ENCODE data around the gene DAAM2.

DAAM2 gene

DNA sequence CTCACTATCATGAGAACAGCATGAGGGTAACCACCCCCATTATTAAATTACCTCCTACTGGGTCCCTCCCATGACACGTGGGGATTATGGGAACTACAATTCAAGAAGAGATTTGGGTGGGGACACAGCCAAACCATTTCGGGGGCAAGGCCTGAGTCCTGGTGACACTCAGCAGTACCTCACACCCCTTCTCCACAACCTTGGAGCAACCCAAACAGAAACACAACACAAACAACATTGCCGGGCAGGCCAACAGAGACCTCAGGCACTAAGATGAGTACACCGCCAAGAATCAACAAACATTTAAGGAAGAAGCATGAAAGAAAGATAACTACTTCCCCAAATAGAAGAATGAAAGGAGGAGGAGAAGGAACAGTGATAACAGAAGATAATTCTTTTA is 125.2 kb downstream of the DAAM2 start:
- H3K4me3 Mint-ChIP-seq: no peak overlapping the region
- H3K9me3 Mint-ChIP-seq: no peaks in the 10 kb centered on the region
- H3K27ac Mint-ChIP-seq: no peak overlapping the region
- no peaks in the 10 kb centered on the region for H3K36me3 Mint-ChIP-seq (ENCODE audit: low read depth)
- no peaks in the 10 kb centered on the region for H3K4me1 Mint-ChIP-seq (ENCODE audit: low read depth)
- DNase-seq: no peak
- no peaks in the 10 kb centered on the region for H3K27me3 Mint-ChIP-seq

DNA sequence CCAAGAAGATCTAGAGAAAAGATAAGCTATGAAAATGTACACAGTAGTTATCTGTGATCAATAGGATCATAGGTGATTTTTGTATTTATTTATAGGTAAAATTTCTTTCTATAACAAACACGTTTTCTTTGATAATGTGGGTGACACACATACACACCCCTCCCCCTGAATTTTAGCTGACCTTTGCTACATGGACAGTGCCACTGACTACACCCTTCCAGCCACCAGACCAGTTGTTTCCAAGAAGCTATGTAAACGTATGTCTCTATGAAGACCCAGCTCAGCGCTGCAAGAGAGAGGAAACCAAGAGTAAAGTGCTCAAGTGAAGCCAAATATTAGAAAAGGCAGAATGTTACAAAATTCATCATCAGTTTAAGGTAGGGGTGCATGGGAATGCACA is 125.8 kb downstream of the DAAM2 start:
- DNase-seq: no peak
- no peak overlapping the region for H3K27ac Mint-ChIP-seq
- no peaks in the 10 kb centered on the region for H3K36me3 Mint-ChIP-seq (ENCODE audit: low read depth)
- no peaks in the 10 kb centered on the region for H3K9me3 Mint-ChIP-seq
- H3K4me3 Mint-ChIP-seq: no peak overlapping the region
- H3K4me1 Mint-ChIP-seq (ENCODE audit: low read depth): peaks cover 4% of the 10 kb centered on the region
- no peaks in the 10 kb centered on the region for H3K27me3 Mint-ChIP-seq

DNA sequence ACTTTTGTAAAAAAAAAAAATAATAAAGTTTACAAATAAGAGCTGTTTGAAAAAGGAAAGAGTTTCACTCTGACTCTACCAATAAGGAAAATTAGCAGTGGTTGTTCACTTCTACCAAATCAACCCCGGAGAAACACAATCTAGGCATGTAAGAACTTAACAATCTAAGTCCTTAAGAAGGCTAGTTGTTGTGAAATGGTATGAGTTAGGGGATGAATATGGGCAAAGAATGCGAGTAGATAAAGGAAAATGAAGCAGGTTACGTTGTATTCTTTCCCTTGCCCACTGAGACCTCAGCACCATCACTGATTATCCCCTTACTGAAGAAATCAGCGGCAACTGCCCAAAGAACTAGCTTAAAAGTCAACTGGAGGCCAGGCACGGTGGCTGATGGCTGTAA is 126.7 kb downstream of the DAAM2 start:
- Mint-ChIP-seq H3K27ac (no peak overlapping the region), H3K9me3 (no peaks in the 10 kb centered on the region), H3K4me1 (ENCODE audit: low read depth) (peaks cover 4% of the 10 kb centered on the region), H3K36me3 (ENCODE audit: low read depth) (no peaks in the 10 kb centered on the region), H3K27me3 (no peaks in the 10 kb centered on the region), H3K4me3 (no peak overlapping the region)
- no peak for DNase-seq

DNA sequence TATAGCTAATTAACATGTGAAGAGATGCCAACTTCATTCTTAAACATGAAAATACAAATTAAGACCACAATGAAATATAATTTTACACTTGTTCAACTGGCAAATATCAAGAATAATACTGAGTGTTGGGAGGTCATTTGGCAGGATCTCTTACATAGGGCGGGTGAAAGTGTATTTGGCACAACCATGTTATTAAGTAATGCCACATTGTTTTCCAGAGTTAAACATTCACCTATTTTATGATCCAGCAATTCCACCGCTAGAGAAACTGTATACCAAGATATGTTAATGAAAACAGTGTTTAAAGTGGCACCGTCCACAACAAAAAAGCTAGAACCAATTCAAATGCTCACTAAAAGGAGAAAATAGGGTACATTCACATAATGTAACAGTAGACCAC is 128.0 kb downstream of the DAAM2 start:
- Mint-ChIP-seq H3K36me3 (ENCODE audit: low read depth) (no peaks in the 10 kb centered on the region), H3K4me3 (no peak overlapping the region), H3K4me1 (ENCODE audit: low read depth) (peaks cover 4% of the 10 kb centered on the region), H3K9me3 (no peaks in the 10 kb centered on the region), H3K27me3 (no peaks in the 10 kb centered on the region), H3K27ac (no peak overlapping the region)
- DNase-seq: no peak

DNA sequence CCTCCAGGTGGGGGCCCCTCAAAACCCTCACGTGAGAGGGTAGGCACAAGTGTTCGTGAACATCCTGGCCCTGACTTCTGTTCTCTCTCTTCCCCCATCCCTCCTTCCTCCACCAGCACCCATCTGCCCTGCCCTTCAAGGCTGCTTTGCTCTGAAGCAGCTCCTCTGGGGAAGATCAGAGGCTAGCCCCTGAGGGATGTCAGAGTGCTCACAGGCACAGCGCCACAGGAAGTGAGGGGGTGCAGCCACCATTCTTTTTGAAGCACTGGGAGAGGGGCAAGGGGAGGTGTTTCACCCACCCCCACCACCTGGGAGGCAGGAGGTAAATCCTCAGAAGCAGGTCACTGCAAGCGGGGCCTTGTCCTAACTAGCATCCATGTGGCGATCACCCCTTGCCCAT is 130.6 kb downstream of the DAAM2 start:
- no peaks in the 10 kb centered on the region for H3K36me3 Mint-ChIP-seq (ENCODE audit: low read depth)
- H3K9me3 Mint-ChIP-seq: peaks cover 4% of the 10 kb centered on the region
- H3K4me1 Mint-ChIP-seq (ENCODE audit: low read depth): peaks cover 9% of the 10 kb centered on the region
- H3K4me3 Mint-ChIP-seq: no peak overlapping the region
- H3K27me3 Mint-ChIP-seq: no peaks in the 10 kb centered on the region
- no peak for DNase-seq
- no peak overlapping the region for H3K27ac Mint-ChIP-seq

DNA sequence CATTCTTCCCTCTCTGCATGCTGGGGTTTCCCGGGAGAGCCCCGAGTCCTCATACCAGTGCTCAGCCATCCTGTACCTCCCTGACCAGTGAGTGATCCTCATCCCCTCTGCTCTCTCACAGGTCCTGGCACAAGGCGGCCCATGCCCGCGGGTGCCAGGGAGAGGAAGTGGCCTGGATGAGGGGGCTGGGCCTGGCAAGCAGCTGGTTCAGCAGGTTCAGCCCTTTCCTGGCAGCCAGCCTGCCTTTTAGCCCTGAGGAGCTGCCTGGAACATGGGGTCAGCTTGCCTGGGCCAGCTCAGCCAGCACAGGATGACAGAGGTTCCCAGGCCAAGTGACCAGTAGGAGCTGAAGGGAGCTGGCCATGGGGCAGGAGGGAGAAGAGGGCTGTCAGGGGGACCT is 131.2 kb downstream of the DAAM2 start:
- Mint-ChIP-seq H3K27ac (no peak overlapping the region), H3K4me1 (ENCODE audit: low read depth) (peaks cover 9% of the 10 kb centered on the region), H3K36me3 (ENCODE audit: low read depth) (no peaks in the 10 kb centered on the region), H3K9me3 (peaks cover 4% of the 10 kb centered on the region), H3K4me3 (no peak overlapping the region), H3K27me3 (no peaks in the 10 kb centered on the region)
- no peak for DNase-seq

DNA sequence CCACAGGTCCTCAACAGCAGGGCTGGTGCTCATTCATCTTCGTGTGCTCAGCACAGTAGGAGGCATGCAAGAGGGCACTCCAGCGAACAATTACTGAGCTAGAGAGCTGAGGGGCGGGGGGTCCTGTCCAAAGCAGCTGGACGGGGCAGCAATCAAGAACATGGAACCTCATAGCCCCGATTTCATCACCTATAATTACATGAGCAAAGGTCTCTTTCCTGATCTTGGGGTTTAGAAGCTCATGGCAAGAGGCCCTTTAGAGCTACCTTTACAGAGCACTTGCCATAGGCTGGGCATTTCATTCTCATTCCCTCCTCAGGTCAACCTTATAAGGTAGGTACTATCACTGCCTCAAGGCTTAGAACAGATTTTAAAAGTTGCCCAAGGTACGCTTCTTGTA is 131.7 kb downstream of the DAAM2 start:
- Mint-ChIP-seq H3K4me3 (no peak overlapping the region), H3K9me3 (peaks cover 4% of the 10 kb centered on the region), H3K36me3 (ENCODE audit: low read depth) (no peaks in the 10 kb centered on the region), H3K27me3 (no peaks in the 10 kb centered on the region), H3K27ac (no peak overlapping the region), H3K4me1 (ENCODE audit: low read depth) (peaks cover 9% of the 10 kb centered on the region)
- no peak for DNase-seq

DNA sequence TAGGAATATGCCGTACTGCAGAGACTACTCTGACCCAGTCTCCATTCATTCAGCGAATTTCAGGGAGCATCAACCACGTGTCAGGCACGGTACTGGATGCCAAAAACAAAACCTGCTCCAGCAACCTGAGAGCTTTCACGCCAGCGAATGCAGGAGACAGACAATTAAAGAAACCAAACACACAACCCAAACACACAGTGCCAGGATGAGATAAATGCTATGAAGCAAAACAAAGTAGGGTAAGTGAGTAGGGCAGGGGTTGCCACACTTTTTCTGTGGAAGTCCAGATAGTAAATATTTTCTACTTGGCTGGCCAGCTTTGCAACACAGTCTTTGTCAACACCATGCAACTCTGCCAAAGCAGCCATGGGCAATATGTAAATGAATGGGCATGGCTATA is 132.1 kb downstream of the DAAM2 start:
- no peak for DNase-seq
- Mint-ChIP-seq H3K9me3 (peaks cover 4% of the 10 kb centered on the region), H3K4me3 (no peak overlapping the region), H3K36me3 (ENCODE audit: low read depth) (no peaks in the 10 kb centered on the region), H3K27me3 (no peaks in the 10 kb centered on the region), H3K27ac (no peak overlapping the region), H3K4me1 (ENCODE audit: low read depth) (peaks cover 9% of the 10 kb centered on the region)

DNA sequence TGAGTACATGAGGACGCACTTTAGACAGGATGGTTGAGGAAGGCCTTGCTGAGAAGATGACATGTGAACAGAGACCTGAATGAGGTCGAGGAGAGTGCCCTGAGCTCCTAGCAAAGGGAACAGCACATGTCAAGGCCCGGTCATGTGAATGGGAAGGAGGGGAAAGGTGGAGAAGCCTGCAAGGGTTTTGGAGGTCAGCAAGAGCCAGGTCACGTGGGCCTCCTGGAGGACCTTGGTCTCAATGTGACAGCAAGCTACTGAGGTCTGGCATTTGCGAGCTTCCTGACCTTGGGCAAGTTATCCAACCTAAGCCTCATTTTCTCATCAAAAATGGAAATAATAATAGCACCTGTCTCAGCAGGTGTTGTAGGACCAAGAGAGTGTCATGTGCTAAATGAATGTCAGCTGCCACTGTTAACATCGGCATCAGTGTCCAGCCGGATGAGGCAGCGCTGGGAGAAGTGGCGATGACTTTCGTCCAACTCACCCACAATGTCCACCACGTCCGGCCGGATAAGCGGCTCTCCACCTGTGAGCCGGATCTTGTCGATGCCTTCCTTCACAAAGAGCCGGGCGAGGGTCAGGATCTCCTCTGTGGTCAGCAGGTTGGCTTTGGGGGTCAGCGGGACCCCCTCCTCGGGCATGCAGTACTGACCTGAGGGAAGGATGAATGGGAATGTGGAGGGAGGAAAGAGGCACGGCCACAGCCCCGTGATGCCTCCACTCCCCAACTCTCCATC is 133.2 kb downstream of the DAAM2 start:
- H3K9me3 Mint-ChIP-seq: peaks cover 4% of the 10 kb centered on the region
- H3K4me3 Mint-ChIP-seq: no peak overlapping the region
- H3K27me3 Mint-ChIP-seq: no peaks in the 10 kb centered on the region
- no peaks in the 10 kb centered on the region for H3K36me3 Mint-ChIP-seq (ENCODE audit: low read depth)
- H3K4me1 Mint-ChIP-seq (ENCODE audit: low read depth): peaks cover 9% of the 10 kb centered on the region
- DNase-seq: no peak
- H3K27ac Mint-ChIP-seq: peak overlapping the region; percentile 8

DNA sequence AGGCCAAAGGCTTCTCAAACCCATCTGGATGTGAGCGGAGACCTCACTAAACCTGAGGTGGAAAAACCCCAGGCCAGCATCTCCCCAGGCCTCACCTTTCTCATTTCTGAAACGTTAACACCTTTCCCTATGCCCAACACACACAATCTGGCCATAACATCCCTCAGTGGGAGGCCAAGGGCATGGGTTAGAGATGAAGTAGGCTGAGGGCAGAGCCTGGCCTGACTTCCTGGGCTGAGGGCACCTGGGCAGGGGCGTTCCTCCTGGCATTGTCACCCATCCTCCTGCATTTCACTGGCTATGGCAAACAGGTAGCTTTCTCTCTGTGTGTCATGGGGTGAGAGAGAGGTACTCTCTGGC is 133.7 kb downstream of the DAAM2 start:
- no peak for DNase-seq
- no peaks in the 10 kb centered on the region for H3K27me3 Mint-ChIP-seq
- no peak overlapping the region for H3K4me3 Mint-ChIP-seq
- peaks cover 4% of the 10 kb centered on the region for H3K9me3 Mint-ChIP-seq
- H3K27ac Mint-ChIP-seq: no peak overlapping the region
- H3K4me1 Mint-ChIP-seq (ENCODE audit: low read depth): peaks cover 9% of the 10 kb centered on the region
- H3K36me3 Mint-ChIP-seq (ENCODE audit: low read depth): no peaks in the 10 kb centered on the region

DNA sequence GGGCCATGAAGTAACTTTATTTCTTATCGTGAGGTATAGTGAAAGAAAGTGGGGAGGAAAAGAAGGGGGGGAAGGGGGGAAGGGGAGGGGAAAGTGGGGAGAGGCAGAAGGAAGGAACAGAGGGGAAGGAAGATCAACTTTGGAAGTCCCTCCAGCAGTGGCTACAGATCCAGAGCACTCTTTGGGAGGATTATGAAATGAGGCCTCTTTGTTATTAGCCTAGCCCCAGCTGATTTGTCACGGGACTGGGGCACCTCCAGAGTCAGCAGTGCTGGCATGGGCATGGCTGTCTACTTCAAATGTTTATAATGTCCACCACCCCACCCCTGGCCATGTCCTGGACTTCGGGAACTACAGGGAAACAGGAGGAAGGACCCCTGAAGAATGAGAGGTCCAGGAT is 134.5 kb downstream of the DAAM2 start:
- Mint-ChIP-seq H3K36me3 (ENCODE audit: low read depth) (no peaks in the 10 kb centered on the region), H3K4me1 (ENCODE audit: low read depth) (peaks cover 9% of the 10 kb centered on the region), H3K9me3 (peaks cover 4% of the 10 kb centered on the region), H3K4me3 (no peak overlapping the region), H3K27me3 (no peaks in the 10 kb centered on the region), H3K27ac (no peak overlapping the region)
- no peak for DNase-seq

DNA sequence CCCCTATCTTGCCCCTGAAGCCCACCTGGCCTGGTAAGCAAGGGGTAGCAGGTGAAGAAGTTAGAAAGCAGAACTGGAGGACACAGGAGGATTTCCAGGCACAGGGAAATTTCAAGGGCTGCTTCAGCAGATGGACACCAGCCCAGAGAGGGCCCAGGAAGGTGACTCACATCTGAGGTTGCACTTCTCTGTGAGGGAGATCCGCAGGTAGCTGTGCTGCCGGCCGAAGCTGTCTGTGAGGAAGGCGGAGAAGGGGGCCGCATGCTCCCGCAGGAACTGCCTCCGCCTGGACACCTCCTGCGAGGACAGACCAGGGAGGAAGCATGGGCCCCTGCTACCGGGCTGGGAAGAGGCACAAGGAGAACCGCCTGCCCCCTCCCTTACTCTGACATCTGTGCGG is 135.0 kb downstream of the DAAM2 start:
- H3K4me1 Mint-ChIP-seq (ENCODE audit: low read depth): peaks cover 9% of the 10 kb centered on the region
- H3K27ac Mint-ChIP-seq: no peak overlapping the region
- peaks cover 2% of the 10 kb centered on the region for H3K27me3 Mint-ChIP-seq
- no peak for DNase-seq
- peaks cover 4% of the 10 kb centered on the region for H3K9me3 Mint-ChIP-seq
- H3K36me3 Mint-ChIP-seq (ENCODE audit: low read depth): no peaks in the 10 kb centered on the region
- H3K4me3 Mint-ChIP-seq: no peak overlapping the region

DNA sequence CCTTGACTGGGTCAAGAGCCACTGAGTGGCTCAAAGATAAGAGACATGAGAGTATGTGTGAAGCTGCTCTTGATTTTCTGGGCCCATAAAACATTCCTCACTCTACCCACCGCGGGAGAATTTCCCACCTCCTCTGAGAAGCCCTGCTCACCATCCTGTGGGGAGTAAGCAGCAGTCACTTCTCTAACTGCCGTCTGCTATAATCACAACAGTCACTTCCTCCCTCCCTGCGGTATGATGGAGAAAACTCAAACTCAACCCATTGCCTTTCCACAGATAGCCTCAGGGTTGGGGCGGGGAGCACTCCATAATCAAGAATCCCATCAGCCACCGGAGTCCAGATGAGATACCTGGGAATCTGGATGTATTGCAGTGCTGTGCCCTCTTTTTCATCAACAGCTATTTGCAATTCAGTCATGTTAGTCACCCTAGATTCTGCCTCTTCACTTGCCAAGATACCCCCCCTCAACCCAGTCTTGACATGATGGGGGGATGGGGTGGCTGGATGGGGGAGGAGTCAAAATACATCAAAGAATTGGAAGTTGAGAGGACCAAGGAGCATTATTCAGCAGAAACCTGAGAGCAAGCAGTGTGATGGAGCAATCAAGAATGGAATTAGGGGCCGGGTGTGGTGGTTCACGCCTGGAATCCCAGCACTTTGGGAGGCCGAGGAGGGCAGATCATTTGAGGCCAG is 137.0 kb downstream of the DAAM2 start:
- peaks cover 20% of the 10 kb centered on the region for H3K27me3 Mint-ChIP-seq
- H3K36me3 Mint-ChIP-seq (ENCODE audit: low read depth): no peaks in the 10 kb centered on the region
- H3K9me3 Mint-ChIP-seq: peaks cover 4% of the 10 kb centered on the region
- H3K4me3 Mint-ChIP-seq: no peak overlapping the region
- no peak for DNase-seq
- H3K27ac Mint-ChIP-seq: no peak overlapping the region
- H3K4me1 Mint-ChIP-seq (ENCODE audit: low read depth): peaks cover 16% of the 10 kb centered on the region

DNA sequence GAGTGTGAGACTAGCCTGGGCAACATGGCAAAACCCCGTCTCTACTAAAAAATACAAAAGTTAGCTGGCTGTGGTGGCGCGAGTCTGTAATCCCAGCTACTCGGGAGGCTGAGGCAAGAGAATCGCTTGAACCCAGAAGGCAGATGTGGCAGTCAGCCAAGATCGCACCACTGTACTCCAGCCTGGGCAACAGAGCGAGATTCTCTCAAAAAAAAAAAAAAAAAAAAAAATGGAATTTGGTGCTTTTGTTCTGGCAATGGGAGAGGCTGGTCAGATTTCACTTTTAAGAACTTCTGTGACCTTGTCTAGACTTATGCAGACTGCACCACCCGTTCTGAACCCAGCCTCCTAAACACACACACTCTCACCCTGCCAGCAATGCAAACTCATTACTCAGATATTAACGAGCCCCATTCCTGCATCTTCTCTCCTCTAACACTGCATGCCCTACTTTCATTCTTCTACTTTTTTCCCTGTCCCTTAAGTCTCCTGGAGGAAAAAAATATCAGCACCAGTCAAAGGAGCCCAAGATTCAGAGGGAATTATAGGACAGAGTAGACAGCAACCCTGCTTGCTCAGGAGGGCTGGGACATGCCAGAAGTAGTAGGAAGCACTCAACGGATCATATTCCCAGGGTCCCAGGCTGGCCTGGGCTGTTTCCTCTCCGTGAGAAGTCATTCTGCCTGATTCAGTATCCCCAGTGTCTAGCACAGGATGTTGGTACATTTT is 137.7 kb downstream of the DAAM2 start:
- Mint-ChIP-seq H3K9me3 (peaks cover 4% of the 10 kb centered on the region), H3K4me3 (no peak overlapping the region), H3K27me3 (peaks cover 22% of the 10 kb centered on the region), H3K36me3 (ENCODE audit: low read depth) (no peaks in the 10 kb centered on the region), H3K27ac (no peak overlapping the region), H3K4me1 (ENCODE audit: low read depth) (peaks cover 18% of the 10 kb centered on the region)
- DNase-seq: no peak

DNA sequence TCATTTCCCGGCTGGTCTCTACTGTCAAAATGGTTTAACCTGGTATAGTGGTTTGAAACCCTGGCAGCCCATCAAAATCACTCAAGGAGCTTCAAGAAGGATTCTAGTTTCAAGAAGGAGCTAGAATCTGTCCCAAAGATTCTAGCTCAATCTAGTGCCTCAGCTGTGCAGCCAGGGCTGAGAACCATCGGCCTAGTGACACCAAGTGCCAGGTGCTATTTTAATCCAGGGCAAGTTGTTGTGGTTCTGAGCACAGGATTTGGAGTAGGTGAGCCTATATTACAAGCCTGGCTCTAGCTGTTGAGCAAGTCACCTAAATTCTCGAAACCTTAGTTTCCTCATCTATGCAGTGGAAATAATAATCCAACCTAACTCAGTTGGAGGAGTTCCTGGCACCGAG is 138.4 kb downstream of the DAAM2 start:
- no peak for DNase-seq
- Mint-ChIP-seq H3K36me3 (ENCODE audit: low read depth) (no peaks in the 10 kb centered on the region), H3K27ac (no peak overlapping the region), H3K9me3 (peaks cover 4% of the 10 kb centered on the region), H3K4me3 (no peak overlapping the region), H3K27me3 (peaks cover 27% of the 10 kb centered on the region), H3K4me1 (ENCODE audit: low read depth) (peaks cover 18% of the 10 kb centered on the region)
